ENCODE data around the gene RCCD1.
"Not testable (repeated sequence)": the region's sequence is repeated elsewhere in the genome, so short reads cannot be mapped to it uniquely, and the experiment has no call there.

The RCCD1 gene

DNA sequence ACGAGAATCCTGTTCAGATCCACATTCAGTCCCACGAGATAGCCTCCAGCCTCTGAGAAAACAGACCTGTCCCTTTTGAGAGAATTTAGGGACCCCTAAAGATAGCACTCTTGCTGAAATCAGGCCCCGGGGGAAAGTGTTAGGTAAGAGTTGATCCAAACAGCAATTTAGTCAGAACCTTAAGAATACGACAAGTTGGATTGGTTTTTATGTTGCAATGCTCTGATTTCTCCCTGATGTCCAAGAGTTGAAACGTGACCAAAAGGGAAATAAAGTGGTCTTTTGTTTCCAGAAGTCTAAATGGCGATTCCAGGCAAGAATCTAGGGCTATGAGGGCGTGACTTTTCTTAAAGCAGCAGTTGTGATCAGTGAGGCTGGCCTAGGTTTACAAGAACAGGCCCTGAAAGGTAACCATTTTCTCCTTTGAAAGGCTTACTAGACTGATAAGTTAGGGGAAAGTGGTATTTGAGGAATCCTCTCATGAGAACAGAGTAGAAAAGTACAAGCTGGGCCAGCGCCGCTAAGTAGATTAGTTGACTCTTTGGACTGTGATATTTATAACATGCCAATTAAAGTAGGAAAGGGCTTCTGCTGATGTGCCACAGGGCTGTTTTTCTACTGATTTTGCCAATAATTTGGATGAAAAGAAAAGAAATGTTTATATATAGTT lies 46.7 kb upstream of the RCCD1 start:
- no CpG with 5 or more reads among the region's 9 CpGs for WGBS (ENCODE audit: extremely low coverage, insufficient coverage, low lambda C conversion rate)
- H3K27ac ChIP-seq (ENCODE audit: low read depth, low read length) = no peak overlapping the region

DNA sequence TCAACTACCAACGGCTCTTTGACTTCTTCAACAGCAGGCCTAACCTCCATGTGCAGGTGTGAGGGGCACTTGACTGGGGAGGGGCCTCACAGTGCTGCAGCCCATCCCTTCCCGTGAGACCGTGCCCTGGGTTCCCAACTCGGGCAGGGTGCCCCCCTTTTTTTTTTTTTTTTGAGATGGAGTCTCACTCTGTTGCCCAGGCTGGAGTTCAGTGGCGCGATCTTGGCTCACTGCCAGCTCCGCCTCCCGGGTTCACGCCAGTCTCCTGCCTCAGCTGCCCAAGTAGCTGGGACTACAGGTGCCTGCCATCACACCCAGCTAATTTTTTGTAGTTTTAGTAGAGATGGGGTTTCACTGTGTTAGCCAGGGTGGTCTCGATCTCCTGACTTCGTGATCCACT lies 45.2 kb upstream of the RCCD1 start:
- H2BK5ac ChIP-seq (ENCODE audit: low read length); H3K36me3 ChIP-seq (ENCODE audit: control insufficient read depth, insufficient read depth, low read length): not testable (repeated sequence)
- WGBS (ENCODE audit: extremely low coverage, insufficient coverage, low lambda C conversion rate) = no CpG with 5 or more reads among the region's 11 CpGs

More for the DNA sequence above, 46.7 kb upstream of the RCCD1 start:
- Histone ChIP-seq H2BK5ac (ENCODE audit: low read length) (no peak overlapping the region), H3K36me3 (ENCODE audit: control insufficient read depth, insufficient read depth, low read length) (no peaks in the 10 kb centered on the region), H3K79me2 (ENCODE audit: control insufficient read depth, insufficient read depth, low read length) (no peaks in the 10 kb centered on the region), H3K79me1 (ENCODE audit: low read length) (no peaks in the 10 kb centered on the region), H3K4me2 (ENCODE audit: low read length) (no peak overlapping the region), H4K5ac (ENCODE audit: low read length) (no peak overlapping the region), H3K4ac (ENCODE audit: low read depth, low read length) (no peak overlapping the region), H4K8ac (ENCODE audit: low read depth, low read length) (no peak overlapping the region), H3K18ac (ENCODE audit: low read length) (no peak overlapping the region), H2BK120ac (ENCODE audit: low read depth, low read length) (no peak overlapping the region), H3K4me3 (ENCODE audit: low read length) (no peak overlapping the region), H3K9ac (ENCODE audit: low read length) (no peak overlapping the region), H3K27me3 (ENCODE audit: insufficient read depth, low read length, poor library complexity) (no peaks in the 10 kb centered on the region), H2BK15ac (replicated peaks; ENCODE audit: low read depth) (no peak overlapping the region), H3K4me1 (ENCODE audit: control insufficient read depth, low read depth, low read length) (no peaks in the 10 kb centered on the region), H3K23ac (ENCODE audit: low read length) (no peak overlapping the region), H3K56ac (ENCODE audit: low read length) (no peak overlapping the region), H2AK5ac (ENCODE audit: low read length) (no peak overlapping the region)
- no peak for DNase-seq

DNA sequence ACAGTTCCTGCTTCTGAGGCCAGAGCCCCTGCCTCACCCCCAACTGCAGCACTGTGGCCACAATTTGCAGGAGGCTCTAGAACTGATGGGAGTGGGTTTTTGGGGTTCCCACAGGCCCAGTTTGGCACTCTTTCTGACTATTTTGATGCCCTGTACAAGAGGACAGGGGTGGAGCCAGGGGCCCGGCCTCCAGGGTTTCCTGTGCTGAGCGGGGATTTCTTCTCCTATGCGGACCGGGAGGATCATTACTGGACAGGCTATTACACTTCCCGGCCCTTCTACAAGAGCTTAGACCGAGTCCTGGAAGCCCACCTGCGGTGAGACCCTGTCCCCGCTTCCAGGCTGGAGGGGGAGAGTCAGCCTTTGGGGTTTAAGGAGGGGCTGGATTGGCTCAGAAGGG lies 44.7 kb upstream of the RCCD1 start:
- H2AK5ac ChIP-seq (ENCODE audit: low read length) = no peak overlapping the region
- WGBS (ENCODE audit: extremely low coverage, insufficient coverage, low lambda C conversion rate) = no CpG with 5 or more reads among the region's 8 CpGs
- no peaks in the 10 kb centered on the region for H3K36me3 ChIP-seq (ENCODE audit: control insufficient read depth, insufficient read depth, low read length)
- H3K4me3 ChIP-seq (ENCODE audit: low read length) = no peak overlapping the region
- H3K4ac ChIP-seq (ENCODE audit: low read depth, low read length) = no peak overlapping the region
- H3K79me2 ChIP-seq (ENCODE audit: control insufficient read depth, insufficient read depth, low read length) = no peaks in the 10 kb centered on the region
- H3K4me2 ChIP-seq (ENCODE audit: low read length) = no peak overlapping the region
- H4K8ac ChIP-seq (ENCODE audit: low read depth, low read length) = no peak overlapping the region
- no peak overlapping the region for H4K5ac ChIP-seq (ENCODE audit: low read length)
- H3K23ac ChIP-seq (ENCODE audit: low read length) = no peak overlapping the region
- H3K18ac ChIP-seq (ENCODE audit: low read length) = no peak overlapping the region
- H3K4me1 ChIP-seq (ENCODE audit: control insufficient read depth, low read depth, low read length) = no peaks in the 10 kb centered on the region
- no peak for DNase-seq
- no peak overlapping the region for H3K56ac ChIP-seq (ENCODE audit: low read length)
- H3K27ac ChIP-seq (ENCODE audit: low read depth, low read length) = no peak overlapping the region
- no peak overlapping the region for H3K9ac ChIP-seq (ENCODE audit: low read length)
- no peaks in the 10 kb centered on the region for H3K27me3 ChIP-seq (ENCODE audit: insufficient read depth, low read length, poor library complexity)
- no peaks in the 10 kb centered on the region for H3K79me1 ChIP-seq (ENCODE audit: low read length)
- H2BK15ac ChIP-seq (replicated peaks; ENCODE audit: low read depth) = no peak overlapping the region
- no peak overlapping the region for H2BK120ac ChIP-seq (ENCODE audit: low read depth, low read length)
- no peak overlapping the region for H2BK5ac ChIP-seq (ENCODE audit: low read length)

More for the DNA sequence above, 45.2 kb upstream of the RCCD1 start:
- not testable (repeated sequence) for H3K27ac ChIP-seq (ENCODE audit: low read depth, low read length); H3K4me1 ChIP-seq (ENCODE audit: control insufficient read depth, low read depth, low read length); H4K5ac ChIP-seq (ENCODE audit: low read length); H2AK5ac ChIP-seq (ENCODE audit: low read length); H3K27me3 ChIP-seq (ENCODE audit: insufficient read depth, low read length, poor library complexity); H3K9ac ChIP-seq (ENCODE audit: low read length); H3K56ac ChIP-seq (ENCODE audit: low read length); H3K23ac ChIP-seq (ENCODE audit: low read length); DNase-seq; H2BK15ac ChIP-seq (replicated peaks; ENCODE audit: low read depth); H3K79me1 ChIP-seq (ENCODE audit: low read length); H3K79me2 ChIP-seq (ENCODE audit: control insufficient read depth, insufficient read depth, low read length); H3K4me2 ChIP-seq (ENCODE audit: low read length); H2BK120ac ChIP-seq (ENCODE audit: low read depth, low read length); H4K8ac ChIP-seq (ENCODE audit: low read depth, low read length); H3K4ac ChIP-seq (ENCODE audit: low read depth, low read length); H3K4me3 ChIP-seq (ENCODE audit: low read length); H3K18ac ChIP-seq (ENCODE audit: low read length)

GRCh38 chr15:90910441-90911301 lies 44.0 kb upstream of the RCCD1 start:
- Histone ChIP-seq H3K4me2 (ENCODE audit: low read length) (no peak overlapping the region), H3K9ac (ENCODE audit: low read length) (no peak overlapping the region), H3K27ac (ENCODE audit: low read depth, low read length) (no peak overlapping the region), H2BK5ac (ENCODE audit: low read length) (no peak overlapping the region), H3K27me3 (ENCODE audit: insufficient read depth, low read length, poor library complexity) (no peaks in the 10 kb centered on the region), H3K4me1 (ENCODE audit: control insufficient read depth, low read depth, low read length) (no peaks in the 10 kb centered on the region), H3K56ac (ENCODE audit: low read length) (no peak overlapping the region), H3K4ac (ENCODE audit: low read depth, low read length) (no peak overlapping the region), H3K36me3 (ENCODE audit: control insufficient read depth, insufficient read depth, low read length) (no peaks in the 10 kb centered on the region), H2AK5ac (ENCODE audit: low read length) (no peak overlapping the region), H3K23ac (ENCODE audit: low read length) (no peak overlapping the region), H4K8ac (ENCODE audit: low read depth, low read length) (no peak overlapping the region), H2BK120ac (ENCODE audit: low read depth, low read length) (no peak overlapping the region), H3K4me3 (ENCODE audit: low read length) (no peak overlapping the region), H3K79me2 (ENCODE audit: control insufficient read depth, insufficient read depth, low read length) (no peaks in the 10 kb centered on the region), H2BK15ac (replicated peaks; ENCODE audit: low read depth) (no peak overlapping the region), H3K18ac (ENCODE audit: low read length) (no peak overlapping the region), H4K5ac (ENCODE audit: low read length) (no peak overlapping the region), H3K79me1 (ENCODE audit: low read length) (no peaks in the 10 kb centered on the region)
- no CpG with 5 or more reads among the region's 24 CpGs for WGBS (ENCODE audit: extremely low coverage, insufficient coverage, low lambda C conversion rate)
- no peak for DNase-seq

GRCh38 chr15:90911302-90911623 lies 43.4 kb upstream of the RCCD1 start:
- Histone ChIP-seq H4K5ac (ENCODE audit: low read length) (no peak overlapping the region), H4K8ac (ENCODE audit: low read depth, low read length) (no peak overlapping the region), H3K56ac (ENCODE audit: low read length) (no peak overlapping the region), H3K4me1 (ENCODE audit: control insufficient read depth, low read depth, low read length) (no peaks in the 10 kb centered on the region), H2BK5ac (ENCODE audit: low read length) (no peak overlapping the region), H3K4me2 (ENCODE audit: low read length) (no peak overlapping the region), H3K79me1 (ENCODE audit: low read length) (no peaks in the 10 kb centered on the region), H3K27me3 (ENCODE audit: insufficient read depth, low read length, poor library complexity) (no peaks in the 10 kb centered on the region), H3K9ac (ENCODE audit: low read length) (no peak overlapping the region), H3K36me3 (ENCODE audit: control insufficient read depth, insufficient read depth, low read length) (no peaks in the 10 kb centered on the region), H2BK120ac (ENCODE audit: low read depth, low read length) (no peak overlapping the region), H2AK5ac (ENCODE audit: low read length) (no peak overlapping the region), H2BK15ac (replicated peaks; ENCODE audit: low read depth) (no peak overlapping the region), H3K4me3 (ENCODE audit: low read length) (no peak overlapping the region), H3K79me2 (ENCODE audit: control insufficient read depth, insufficient read depth, low read length) (no peaks in the 10 kb centered on the region), H3K23ac (ENCODE audit: low read length) (no peak overlapping the region), H3K27ac (ENCODE audit: low read depth, low read length) (no peak overlapping the region), H3K18ac (ENCODE audit: low read length) (no peak overlapping the region), H3K4ac (ENCODE audit: low read depth, low read length) (no peak overlapping the region)
- DNase-seq = no peak
- no CpG with 5 or more reads among the region's 19 CpGs for WGBS (ENCODE audit: extremely low coverage, insufficient coverage, low lambda C conversion rate)
